ENCODE measurements around the gene LARGE1. TPM values are rescaled to one million over a fixed set of nuclear protein-coding genes. Genes with fewer than 3 reads are reported as not detected.

LARGE1 gene
- total RNA-seq, 4 donors from 2014 or later = 24.9 to 51.0 (median 32.7) TPM

GRCh38 chr22:33481550-33481949 lies 438.7 kb downstream of the LARGE1 start:
- Histone ChIP-seq H3K27ac (no peak overlapping the region), H3K4me3 (no peak overlapping the region), H3K27me3 (no peaks in the 10 kb centered on the region), H3K9me3 (peaks cover 0 to 16% (median 0%) of the 10 kb centered on the region in 4 donors), H3K36me3 (no peaks in the 10 kb centered on the region), H3K4me1 (peaks cover 0 to 11% (median 3%) of the 10 kb centered on the region in 4 donors)
- WGBS, 2 donors = 93 to 95% methylated on average over 5 of the region's 5 CpGs
- no peak for DNase-seq (ENCODE audit: low spot score in 2 of 2)
- TF ChIP-seq POLR2A (IDR thresholded peaks at IDR 0.05) (no peak), CTCF (IDR thresholded peaks at IDR 0.05) (no peak), EP300 (IDR thresholded peaks at IDR 0.05) (no peak)

- Histone ChIP-seq H3K4me1 (peaks cover 0 to 25% (median 8%) of the 10 kb centered on the region in 4 donors), H3K9me3 (peaks cover 0 to 16% (median 0%) of the 10 kb centered on the region in 4 donors), H3K27me3 (no peaks in the 10 kb centered on the region), H3K4me3 (no peak overlapping the region), H3K36me3 (no peaks in the 10 kb centered on the region), H3K27ac (peak overlapping the region in 3 of 4 donors; percentile 53 to 80 (median 79))
- TF ChIP-seq EP300 (IDR thresholded peaks at IDR 0.05) = peak; percentile 35 to 61
- no peak for TF ChIP-seq POLR2A (IDR thresholded peaks at IDR 0.05)
- no peak for TF ChIP-seq CTCF (IDR thresholded peaks at IDR 0.05)
- WGBS, 2 donors = 47 to 49% methylated on average over 13 of the region's 13 CpGs
- DNase-seq (ENCODE audit: low spot score in 2 of 2) = no peak
Observed at GRCh38 chr22:33477120-33478111, 442.9 kb downstream of the LARGE1 start.

GRCh38 chr22:33476716-33477115 lies 443.6 kb downstream of the LARGE1 start:
- Histone ChIP-seq H3K36me3 (no peaks in the 10 kb centered on the region), H3K4me1 (peaks cover 0 to 25% (median 8%) of the 10 kb centered on the region in 4 donors), H3K4me3 (no peak overlapping the region), H3K27ac (peak overlapping the region in 3 of 4 donors; percentile 53 to 80 (median 79)), H3K9me3 (peaks cover 0 to 16% (median 0%) of the 10 kb centered on the region in 4 donors), H3K27me3 (no peaks in the 10 kb centered on the region)
- WGBS, 2 donors = 53 to 61% methylated on average over 13 of the region's 13 CpGs
- no peak for DNase-seq (ENCODE audit: low spot score in 2 of 2)
- TF ChIP-seq POLR2A (IDR thresholded peaks at IDR 0.05) = no peak
- no peak for TF ChIP-seq CTCF (IDR thresholded peaks at IDR 0.05)
- TF ChIP-seq EP300 (IDR thresholded peaks at IDR 0.05) = no peak

GRCh38 chr22:33476206-33476605 lies 444.1 kb downstream of the LARGE1 start:
- Histone ChIP-seq H3K9me3 (peaks cover 0 to 16% (median 0%) of the 10 kb centered on the region in 4 donors), H3K36me3 (no peaks in the 10 kb centered on the region), H3K4me1 (peaks cover 0 to 25% (median 8%) of the 10 kb centered on the region in 4 donors), H3K27me3 (no peaks in the 10 kb centered on the region), H3K27ac (peak overlapping the region in 3 of 4 donors; percentile 53 to 80 (median 79)), H3K4me3 (no peak overlapping the region)
- DNase-seq (ENCODE audit: low spot score in 2 of 2) = no peak
- 78 to 85% methylated on average over 4 of the region's 4 CpGs for WGBS, 2 donors
- no peak for TF ChIP-seq CTCF (IDR thresholded peaks at IDR 0.05)
- no peak for TF ChIP-seq POLR2A (IDR thresholded peaks at IDR 0.05)
- TF ChIP-seq EP300 (IDR thresholded peaks at IDR 0.05) = no peak

GRCh38 chr22:33474587-33474986 lies 445.7 kb downstream of the LARGE1 start:
- Histone ChIP-seq H3K36me3 (no peaks in the 10 kb centered on the region), H3K4me3 (no peak overlapping the region), H3K27ac (peak overlapping the region in 1 of 4 donors; percentile 38), H3K27me3 (no peaks in the 10 kb centered on the region), H3K4me1 (peaks cover 0 to 25% (median 8%) of the 10 kb centered on the region in 4 donors), H3K9me3 (peaks cover 0 to 16% (median 0%) of the 10 kb centered on the region in 4 donors)
- no peak for TF ChIP-seq CTCF (IDR thresholded peaks at IDR 0.05)
- TF ChIP-seq EP300 (IDR thresholded peaks at IDR 0.05) = no peak
- TF ChIP-seq POLR2A (IDR thresholded peaks at IDR 0.05) = no peak
- 82 to 88% methylated on average over 1 of the region's 1 CpG for WGBS, 2 donors
- no peak for DNase-seq (ENCODE audit: low spot score in 2 of 2)

Data from tibial nerve (tissue), 4 donors.